Stomach (tissue), 4 donors: ENCODE results near the gene ICOSLG.
"Not testable (repeated sequence)": the region's sequence is repeated elsewhere in the genome, so short reads cannot be mapped to it uniquely, and the experiment has no call there.

Experiments used
- CTCF ChIP-seq, 7 experiments: fragments of 450-650 bp in 4 of 7; fragments of 200-600 bp in 3 of 7; sonication (generic) in 3 of 7; IDR thresholded peaks; one replicate each; pipeline ENCODE4 v1.5.1; 2016 to 2019; ENCODE audit warnings: antibody characterized with exemption in 7 of 7, control low read depth in 2 of 7, mild to moderate bottlenecking in 1 of 7
- EP300 ChIP-seq: sonication (generic); formaldehyde crosslinking; IDR thresholded peaks from one replicate; pipeline ENCODE4 v1.6.1; 2017; ENCODE audit warnings: antibody characterized with exemption
- POLR2A ChIP-seq, 4 donors: fragments of 450-650 bp; IDR thresholded peaks; one replicate each; pipeline ENCODE4 v1.6.1; 2016; ENCODE audit warnings: antibody characterized with exemption in 4 of 4, control low read depth in 2 of 4, mild to moderate bottlenecking in 1 of 4, moderate library complexity in 1 of 4
- POLR2AphosphoS5 ChIP-seq, 3 donors: sonication (generic); formaldehyde crosslinking; IDR thresholded peaks; one replicate each; pipeline ENCODE4 v1.6.1; 2016; ENCODE audit warnings: antibody characterized with exemption in 3 of 3

GRCh38 chr21:44202590-44203299 is 38.0 kb downstream of the ICOSLG start:
- not testable (repeated sequence) for TF ChIP-seq POLR2AphosphoS5 (IDR thresholded peaks at IDR 0.05); CTCF (IDR thresholded peaks at IDR 0.05); EP300; POLR2A (IDR thresholded peaks at IDR 0.05)
